Ectodermal cell (in vitro differentiated cells): Measurements from ENCODE around the gene LRRC74A.
"Not testable (repeated sequence)": the region's sequence is repeated elsewhere in the genome, so short reads cannot be mapped to it uniquely, and the experiment has no call there.

Source experiments
- H3K27ac ChIP-seq: 2 replicates; pipeline ENCODE4 v1.7.0; 2013; ENCODE audit warnings: mild to moderate bottlenecking, low read depth, low read length; ENCODE audit not compliant: insufficient read depth, poor library complexity, severe bottlenecking
- H3K27me3 ChIP-seq: 2 replicates; pipeline ENCODE4 v1.7.0; 2013; ENCODE audit warnings: mild to moderate bottlenecking, low read length; ENCODE audit not compliant: insufficient read depth, control insufficient read depth, poor library complexity, severe bottlenecking
- H3K36me3 ChIP-seq: one replicate; pipeline ENCODE4 v1.7.0; 2013; ENCODE audit warnings: low read length; ENCODE audit not compliant: control insufficient read depth, insufficient read depth
- H3K4me1 ChIP-seq: one replicate; pipeline ENCODE4 v1.7.0; 2013; ENCODE audit warnings: low read length; ENCODE audit not compliant: control insufficient read depth, insufficient read depth
- H3K4me3 ChIP-seq: 2 replicates; pipeline ENCODE4 v1.7.0; 2013; ENCODE audit warnings: low read depth, low read length, control low read depth; ENCODE audit not compliant: insufficient read depth
- H3K9me3 ChIP-seq: 2 replicates; pipeline ENCODE4 v1.7.0; 2013; ENCODE audit warnings: mild to moderate bottlenecking, low read length, moderate library complexity; ENCODE audit not compliant: control insufficient read depth
- WGBS, 2 experiments: methylation state at CpG; one replicate each; pipeline ENCODE4 v1.1.7; 2013; ENCODE audit warnings: missing lambda C conversion rate in 2 of 2; 5-methylcytosine and 5-hydroxymethylcytosine counted together

Gene LRRC74A

DNA sequence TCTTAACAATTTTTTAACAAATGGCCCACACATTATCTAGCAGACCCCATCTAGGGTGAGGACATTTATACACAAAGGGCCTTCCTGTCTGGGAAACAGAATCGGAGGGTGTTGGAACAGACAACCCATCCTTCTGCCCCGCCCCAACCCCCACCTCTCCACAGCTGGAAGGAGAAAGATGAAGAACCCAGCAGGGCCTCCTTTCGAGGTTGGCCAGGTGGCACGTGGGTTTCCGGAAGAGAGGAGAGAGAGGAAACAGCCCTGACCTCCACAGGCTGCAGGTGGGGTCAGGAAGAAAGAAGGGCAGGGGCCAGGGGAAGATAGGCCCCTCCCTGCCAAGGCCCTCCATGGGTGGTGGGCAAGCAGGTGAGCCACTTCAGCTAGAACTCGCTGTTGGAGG, 57.2 kb downstream of the LRRC74A start:
- Histone ChIP-seq H3K27me3 (no peaks in the 10 kb centered on the region), H3K27ac (no peak overlapping the region), H3K9me3 (no peaks in the 10 kb centered on the region), H3K4me3 (no peak overlapping the region), H3K4me1 (no peaks in the 10 kb centered on the region), H3K36me3 (no peaks in the 10 kb centered on the region)
- 88 to 89% methylated on average over 6 of the region's 6 CpGs for WGBS, 2 experiments

DNA sequence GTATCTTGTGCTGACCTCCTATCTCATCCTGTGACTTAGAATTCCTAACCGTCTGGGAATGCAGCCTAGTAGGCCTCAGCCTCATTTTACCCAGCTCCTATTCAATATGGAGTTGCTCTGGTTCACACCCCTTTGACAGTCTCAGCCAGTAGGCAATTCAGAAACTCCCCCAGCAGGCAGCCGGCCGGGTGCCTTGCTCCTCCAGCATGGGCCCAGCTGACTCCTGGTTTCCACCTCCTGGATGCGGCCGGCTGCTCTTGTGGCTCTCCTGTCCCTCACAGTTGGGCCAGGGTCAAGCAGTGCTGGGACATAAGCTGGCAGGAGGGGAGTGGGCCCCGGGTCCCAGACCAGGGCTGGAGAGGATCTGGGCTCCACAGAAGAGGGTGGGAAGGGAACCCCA, 58.2 kb downstream of the LRRC74A start:
- no peaks in the 10 kb centered on the region for H3K9me3 ChIP-seq
- 88 to 89% methylated on average over 6 of the region's 6 CpGs for WGBS, 2 experiments
- no peaks in the 10 kb centered on the region for H3K4me1 ChIP-seq
- no peak overlapping the region for H3K27ac ChIP-seq
- H3K36me3 ChIP-seq, result no peaks in the 10 kb centered on the region
- no peaks in the 10 kb centered on the region for H3K27me3 ChIP-seq
- H3K4me3 ChIP-seq, result no peak overlapping the region

DNA sequence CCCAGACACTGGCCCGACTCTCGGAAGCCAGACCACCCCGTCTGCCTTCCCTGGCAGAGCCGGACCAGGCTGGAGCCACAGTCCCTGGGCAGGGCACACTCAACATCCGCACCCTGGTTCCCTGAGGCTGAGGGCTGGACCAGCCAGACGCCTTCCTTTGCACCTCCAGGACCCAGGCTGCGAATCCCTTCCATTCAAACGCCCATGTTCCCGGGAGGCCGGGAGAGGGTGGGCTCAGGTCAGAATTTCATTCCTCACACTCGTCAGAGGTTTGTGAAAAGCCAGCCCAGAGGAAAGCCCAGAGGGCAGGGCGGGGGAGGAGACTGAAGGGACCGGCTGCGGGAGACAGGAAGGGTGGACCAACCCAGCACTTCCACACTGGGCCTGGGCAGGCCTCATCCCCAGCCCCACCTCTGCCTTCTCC, 58.7 kb downstream of the LRRC74A start:
- no peak overlapping the region for H3K4me3 ChIP-seq
- no peaks in the 10 kb centered on the region for H3K4me1 ChIP-seq
- H3K27ac ChIP-seq, result no peak overlapping the region
- no peaks in the 10 kb centered on the region for H3K9me3 ChIP-seq
- no peaks in the 10 kb centered on the region for H3K27me3 ChIP-seq
- 72 to 73% methylated on average over 14 of the region's 14 CpGs for WGBS, 2 experiments
- H3K36me3 ChIP-seq, result no peaks in the 10 kb centered on the region

DNA sequence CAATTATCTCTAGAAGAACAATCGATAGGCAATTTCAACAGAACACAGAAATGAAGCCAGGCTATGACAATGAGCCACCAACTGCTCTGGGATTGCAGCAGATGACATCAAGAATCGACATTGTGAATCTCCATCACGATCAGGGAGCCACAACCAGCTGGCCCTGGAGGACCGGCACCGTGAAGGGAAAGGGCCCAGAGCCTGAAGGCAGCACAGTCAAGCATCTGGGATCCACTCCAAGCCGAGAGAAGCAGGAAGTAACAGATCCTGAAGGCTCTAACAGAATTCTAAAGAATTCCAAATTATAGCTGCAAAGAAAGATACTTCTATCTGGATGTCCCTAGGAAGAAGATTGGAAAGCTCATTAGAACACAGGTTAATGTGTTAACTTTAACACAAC, 61.0 kb downstream of the LRRC74A start:
- H3K4me3 ChIP-seq, result no peak overlapping the region
- H3K27ac ChIP-seq, result no peak overlapping the region
- H3K9me3 ChIP-seq, result no peaks in the 10 kb centered on the region
- H3K4me1 ChIP-seq, result no peaks in the 10 kb centered on the region
- no peaks in the 10 kb centered on the region for H3K36me3 ChIP-seq
- 92 to 94% methylated on average over 6 of the region's 6 CpGs for WGBS, 2 experiments
- no peaks in the 10 kb centered on the region for H3K27me3 ChIP-seq

DNA sequence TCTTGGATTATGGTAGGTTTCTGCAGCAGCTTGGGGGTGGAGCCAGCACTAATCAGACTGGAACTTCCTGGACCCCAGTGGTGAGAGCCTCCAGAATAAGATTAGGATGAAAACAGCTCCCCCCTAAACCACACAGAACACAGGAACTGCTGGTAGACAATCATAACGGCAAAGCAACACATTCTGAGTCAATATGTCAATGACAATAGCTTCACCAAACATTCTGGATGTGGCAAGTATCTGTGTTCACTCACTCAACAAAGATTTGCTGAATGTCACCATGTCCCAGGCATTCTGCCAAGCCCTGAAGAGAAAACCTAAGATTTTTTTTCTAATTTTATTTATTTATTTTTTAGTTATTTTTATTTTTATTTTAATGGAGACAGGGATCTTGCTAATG, 65.2 kb downstream of the LRRC74A start:
- no peaks in the 10 kb centered on the region for H3K9me3 ChIP-seq
- no peaks in the 10 kb centered on the region for H3K4me1 ChIP-seq
- H3K27ac ChIP-seq, result no peak overlapping the region
- H3K36me3 ChIP-seq, result no peaks in the 10 kb centered on the region
- no peak overlapping the region for H3K4me3 ChIP-seq
- H3K27me3 ChIP-seq, result no peaks in the 10 kb centered on the region
- WGBS, 2 experiments, result 96% methylated on average over 1 of the region's 1 CpG

DNA sequence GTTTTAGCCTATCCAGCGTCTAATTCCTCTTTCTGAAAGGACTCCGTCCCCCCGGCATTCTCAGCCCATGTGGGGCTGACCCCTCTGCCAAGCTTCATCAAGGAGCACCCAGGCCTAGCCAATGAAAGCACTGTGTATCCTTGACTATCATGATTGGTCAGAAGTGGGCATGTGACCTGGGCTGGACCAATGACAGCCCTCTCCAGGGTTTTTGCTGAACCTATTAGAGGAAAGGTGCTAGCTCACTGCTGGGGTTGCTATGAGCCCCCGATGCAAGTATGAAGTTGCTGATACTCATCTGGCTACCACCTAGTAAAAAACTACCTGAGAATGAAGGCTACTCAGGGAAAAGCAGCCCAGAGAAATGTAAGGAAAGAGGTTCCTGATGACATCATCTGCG, 68.1 kb downstream of the LRRC74A start:
- Histone ChIP-seq H3K9me3 (no peaks in the 10 kb centered on the region), H3K4me3 (no peak overlapping the region), H3K27me3 (no peaks in the 10 kb centered on the region), H3K4me1 (no peaks in the 10 kb centered on the region), H3K36me3 (no peaks in the 10 kb centered on the region), H3K27ac (no peak overlapping the region)
- 95 to 97% methylated on average over 5 of the region's 5 CpGs for WGBS, 2 experiments

DNA sequence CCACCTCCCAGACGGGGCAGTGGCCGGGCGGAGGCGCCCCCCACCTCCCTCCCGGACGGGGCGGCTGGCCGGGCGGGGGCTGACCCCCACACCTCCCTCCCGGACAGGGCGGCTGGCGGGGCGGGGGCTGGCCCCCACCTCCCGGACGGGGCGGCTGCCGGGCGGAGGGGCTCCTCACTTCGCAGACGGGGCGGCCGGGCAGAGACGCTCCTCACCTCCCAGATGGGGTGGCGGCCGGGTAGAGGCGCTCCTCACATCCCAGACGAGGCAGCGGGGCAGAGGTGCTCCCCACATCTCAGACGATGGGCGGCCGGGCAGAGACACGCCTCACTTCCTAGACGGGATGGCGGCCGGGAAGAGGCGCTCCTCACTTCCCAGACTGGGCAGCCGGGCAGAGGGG, 71.8 kb downstream of the LRRC74A start:
- not testable (repeated sequence) for H3K9me3 ChIP-seq, H3K27me3 ChIP-seq, H3K4me1 ChIP-seq, H3K27ac ChIP-seq, H3K4me3 ChIP-seq, H3K36me3 ChIP-seq
- 93 to 96% methylated on average over 37 of the region's 37 CpGs for WGBS, 2 experiments

DNA sequence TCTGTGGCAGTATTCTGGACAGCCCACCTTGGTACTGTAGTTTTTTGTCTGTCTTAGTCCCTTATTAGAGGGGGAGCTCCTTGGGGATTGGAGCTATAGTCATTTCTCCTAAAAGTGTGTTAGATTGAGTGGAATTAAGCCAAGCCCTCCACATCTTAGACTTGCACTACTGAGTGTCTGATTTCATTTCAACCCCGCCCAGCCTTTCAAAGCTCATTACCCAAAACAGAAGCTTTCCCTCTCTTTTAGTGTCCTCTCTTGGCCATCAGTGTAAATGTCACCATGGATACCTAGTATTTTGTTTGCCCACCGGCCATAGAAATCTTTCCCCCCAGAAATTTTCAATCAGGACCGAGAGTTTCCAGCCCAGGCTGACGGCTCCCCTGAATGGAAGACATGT, 74.5 kb downstream of the LRRC74A start:
- no peaks in the 10 kb centered on the region for H3K4me1 ChIP-seq
- no peaks in the 10 kb centered on the region for H3K36me3 ChIP-seq
- H3K27me3 ChIP-seq, result no peaks in the 10 kb centered on the region
- H3K9me3 ChIP-seq, result no peaks in the 10 kb centered on the region
- H3K27ac ChIP-seq, result no peak overlapping the region
- WGBS, 2 experiments, result 87 to 88% methylated on average over 4 of the region's 4 CpGs
- H3K4me3 ChIP-seq, result no peak overlapping the region

DNA sequence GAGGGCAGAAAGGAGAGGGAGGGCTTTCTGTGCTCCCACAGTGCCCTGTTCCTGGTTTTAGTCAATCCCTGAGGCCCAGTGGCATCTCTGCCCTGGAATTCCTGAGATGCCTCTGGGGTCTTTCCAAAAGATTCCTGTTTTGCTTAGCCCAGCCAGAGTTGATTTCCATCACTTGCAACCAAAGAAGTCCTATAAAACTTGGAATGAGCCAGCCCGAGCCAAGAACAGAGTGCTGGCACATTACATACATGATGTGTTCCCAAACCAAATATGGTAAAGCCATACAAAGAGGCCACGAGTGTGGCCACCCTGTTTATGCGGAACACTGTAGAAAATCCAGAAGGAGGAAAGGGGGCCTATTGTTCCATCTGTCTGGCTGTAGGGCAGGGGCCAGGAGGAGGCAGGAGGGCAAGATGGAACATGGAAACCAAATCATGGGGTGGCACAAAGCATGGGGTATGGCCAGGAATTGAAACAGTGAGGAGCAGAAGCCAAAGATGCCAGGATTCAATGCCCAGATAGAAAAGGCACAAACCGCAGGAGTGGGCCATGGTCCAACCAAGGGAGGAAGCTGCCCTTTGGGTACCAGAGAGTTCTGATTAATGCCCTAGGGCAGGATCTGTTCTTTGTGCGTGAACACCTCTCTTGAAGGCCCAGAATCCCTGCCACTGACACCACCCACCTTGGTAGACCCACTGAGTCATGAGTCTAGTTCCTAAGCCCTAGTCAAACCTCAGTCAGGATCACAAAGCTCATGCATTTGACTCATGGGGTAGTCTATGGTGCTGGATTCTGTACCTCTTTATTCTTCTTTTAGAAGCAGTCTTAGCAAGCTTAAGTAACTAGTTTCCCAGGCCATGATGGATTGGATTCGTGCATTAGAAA, 75.2 kb downstream of the LRRC74A start:
- Histone ChIP-seq H3K4me3 (no peak overlapping the region), H3K27me3 (no peaks in the 10 kb centered on the region), H3K9me3 (no peaks in the 10 kb centered on the region), H3K27ac (no peak overlapping the region), H3K4me1 (no peaks in the 10 kb centered on the region), H3K36me3 (no peaks in the 10 kb centered on the region)
- WGBS, 2 experiments, result 90 to 94% methylated on average over 6 of the region's 6 CpGs

DNA sequence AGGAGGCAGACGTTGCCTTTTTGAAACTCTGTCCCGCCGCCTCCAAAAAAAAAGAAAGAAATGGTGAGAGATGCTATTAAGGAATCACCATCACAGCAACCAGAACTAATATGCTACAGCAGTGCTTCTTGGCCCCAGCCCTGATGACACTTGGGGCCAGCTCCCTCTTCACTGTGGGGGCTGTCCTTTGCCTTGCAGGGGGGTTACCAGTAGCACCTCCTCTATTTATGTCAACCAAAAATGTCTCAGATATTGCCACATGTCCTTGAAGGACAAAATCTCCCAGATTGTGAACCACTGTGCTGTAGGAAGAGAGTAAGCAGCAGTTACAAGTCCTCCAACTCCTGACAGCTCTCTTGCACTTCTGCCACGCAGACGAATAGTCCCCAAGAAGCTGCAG, 76.4 kb downstream of the LRRC74A start:
- H3K27me3 ChIP-seq, result no peaks in the 10 kb centered on the region
- WGBS, 2 experiments, result 85% methylated on average over 5 of the region's 5 CpGs
- no peaks in the 10 kb centered on the region for H3K4me1 ChIP-seq
- no peaks in the 10 kb centered on the region for H3K36me3 ChIP-seq
- H3K4me3 ChIP-seq, result no peak overlapping the region
- no peaks in the 10 kb centered on the region for H3K9me3 ChIP-seq
- no peak overlapping the region for H3K27ac ChIP-seq
